GM23338 (cell line): Measurements from ENCODE around the gene SRPK1.

Source experiments
- CREB1 ChIP-seq: fragments of 250-450 bp; sonication (Bioruptor Pico); IDR thresholded peaks from 2 replicates; pipeline ENCODE4 v1.5.0; 2020; ENCODE audit warnings: low read depth, mild to moderate bottlenecking, moderate library complexity
- CTCF ChIP-seq, 2 experiments: fragments of 200-600 bp in 1 of 2; sonication (generic) in 1 of 2; conservative IDR thresholded peaks; 2 replicates each; pipeline versions ENCODE4 v1.5.1 to v1.6.1; 2016 to 2017; ENCODE audit warnings: antibody characterized with exemption in 2 of 2, low read depth in 2 of 2, mild to moderate bottlenecking in 2 of 2, moderate library complexity in 1 of 2
- EZH2 ChIP-seq: fragments of 200-600 bp; sonication (generic); IDR thresholded peaks from one replicate; pipeline ENCODE4 v1.8.0; 2017; ENCODE audit warnings: antibody characterized with exemption, mild to moderate bottlenecking, low read depth; ENCODE audit not compliant: unreplicated experiment
- POLR2AphosphoS5 ChIP-seq: IDR thresholded peaks from 2 replicates; pipeline ENCODE4 v1.6.1; 2016; ENCODE audit warnings: antibody characterized with exemption, low read depth
- REST ChIP-seq: IDR thresholded peaks from one replicate; pipeline ENCODE4 v1.6.1; 2018; ENCODE audit warnings: antibody characterized with exemption; ENCODE audit not compliant: unreplicated experiment

- TF ChIP-seq REST (no peak), CTCF (conservative IDR thresholded peaks at IDR 0.05; ENCODE audit: low read depth in 2 of 2) (no peak), POLR2AphosphoS5 (no peak), EZH2 (no peak), CREB1 (CRISPR knock-in tag) (no peak)
Observed at GRCh38 chr6:35962779-35963560, 42.1 kb upstream of the SRPK1 start.
